Posterior cingulate gyrus (tissue), 11 donors: ENCODE data around the gene SCFD2.

Experiments
- DNase-seq, 10 donors: peaks; one replicate each; pipeline versions ENCODE4 v3.0.0 to v3.0.0-alpha.2; 2020 to 2021; ENCODE audit warnings: mixed read lengths in 3 of 10
- intact Hi-C: fragments of 100-400 bp; cut with DNase I; formaldehyde crosslinking; loops from one replicate; pipeline ENCODE4 v1.15.1; 2023

Gene SCFD2

DNA sequence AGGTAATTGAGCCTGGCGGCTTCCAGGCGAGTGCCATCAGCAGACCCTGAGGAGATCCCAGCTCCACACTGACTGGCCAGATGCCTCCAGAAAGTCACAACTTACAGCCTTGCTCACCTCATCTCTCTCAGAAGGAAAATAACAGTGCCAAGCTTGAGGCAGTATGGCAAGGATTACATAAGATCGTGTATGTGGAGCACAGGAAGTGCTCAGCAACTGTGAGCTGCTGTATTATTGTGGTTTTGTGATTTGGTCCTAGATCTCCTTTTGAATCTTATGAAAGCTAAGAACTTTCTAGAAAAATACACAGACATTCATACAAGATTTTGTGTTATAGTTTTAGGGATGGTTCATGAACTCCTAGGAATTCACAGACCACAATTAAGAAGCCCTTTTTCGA lies 489.8 kb downstream of the SCFD2 start:
- DNase-seq: no peak
- intact Hi-C loops: no loop called here

DNA sequence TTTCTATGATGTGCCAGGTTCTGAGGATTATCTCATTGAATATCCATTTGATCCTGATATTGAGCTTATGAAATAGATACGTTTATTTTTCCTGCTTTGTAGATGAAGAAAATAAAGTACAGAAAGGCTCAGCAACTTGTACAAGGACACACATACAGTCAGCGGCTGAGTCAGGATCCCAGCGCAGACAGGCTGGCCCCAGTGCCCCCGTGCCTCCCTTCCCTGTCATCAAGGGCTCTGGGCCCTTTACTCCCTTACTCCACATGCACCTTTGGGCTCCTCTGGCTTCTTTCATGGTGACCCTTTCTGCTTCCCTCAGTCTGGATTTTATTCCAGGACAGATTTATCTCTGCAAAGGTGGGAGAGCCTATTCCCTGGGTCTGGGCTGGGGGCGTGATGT lies 490.9 kb downstream of the SCFD2 start:
- intact Hi-C loops: no loop called here
- no peak for DNase-seq

DNA sequence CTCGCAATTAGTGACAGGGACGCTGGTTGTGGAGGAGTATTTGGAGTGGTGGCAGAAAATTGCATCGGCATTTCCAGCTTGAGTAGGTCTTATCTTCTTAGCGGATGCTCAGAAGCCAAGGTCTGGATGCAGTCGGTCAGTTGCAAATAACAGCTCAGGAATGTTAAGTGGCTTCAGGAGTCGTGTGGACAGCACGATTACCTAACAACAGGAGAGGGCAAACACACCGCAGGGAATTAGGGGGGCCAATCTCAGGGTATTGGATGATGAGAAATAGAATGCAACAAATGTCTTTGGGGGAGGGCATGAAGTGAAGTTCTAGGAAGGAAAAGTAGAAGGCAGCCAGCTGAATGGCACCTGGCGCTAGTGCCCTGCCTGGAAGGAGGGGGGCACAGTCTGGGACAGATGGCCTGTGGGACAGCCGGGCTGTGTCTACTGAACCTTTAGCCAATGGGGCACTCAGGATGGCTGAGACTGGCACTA lies 492.0 kb downstream of the SCFD2 start:
- no peak for DNase-seq
- intact Hi-C loops: no loop called here

DNA sequence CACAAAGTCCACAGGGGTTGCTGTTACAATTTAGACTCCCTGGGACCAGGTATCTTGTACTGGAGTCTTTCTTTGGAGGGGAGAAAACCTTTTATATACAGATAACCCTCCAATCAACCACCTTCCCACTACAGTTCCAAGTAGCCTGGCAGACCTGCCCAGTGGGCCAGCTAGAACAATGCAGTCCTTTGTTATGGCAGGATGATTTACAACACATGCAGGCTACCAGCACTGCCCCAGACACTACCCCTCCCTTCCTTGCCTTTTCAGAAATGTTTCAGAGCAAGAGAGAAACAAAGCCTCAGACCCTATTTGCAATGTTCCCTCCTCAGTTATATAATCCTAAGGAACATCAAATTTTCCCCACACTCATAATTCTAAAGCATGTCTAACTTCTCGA lies 492.7 kb downstream of the SCFD2 start:
- DNase-seq: peak in 1 of 10 donors; percentile 24
- intact Hi-C loops: no loop called here

DNA sequence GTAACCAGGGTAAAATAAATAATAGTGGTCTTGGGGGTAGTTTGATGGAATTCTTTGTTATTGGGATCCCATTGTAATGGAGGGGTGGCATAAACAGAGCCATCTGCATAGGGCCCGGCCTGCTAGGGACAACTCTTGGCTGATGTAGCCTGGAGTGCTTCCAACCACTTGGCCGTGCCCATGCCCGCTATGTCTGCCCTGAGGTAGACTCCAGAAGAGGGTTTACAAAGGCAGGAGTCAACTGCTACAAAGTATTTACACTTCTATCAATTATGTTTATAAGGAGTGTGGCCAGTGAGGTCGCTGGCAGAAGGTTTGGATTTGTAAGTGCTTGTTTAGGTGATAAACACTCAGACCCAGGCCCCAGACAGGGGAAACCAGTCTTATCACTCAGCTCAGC lies 495.6 kb downstream of the SCFD2 start:
- intact Hi-C loops: no loop called here
- peak in 1 of 10 donors; percentile 29 for DNase-seq

DNA sequence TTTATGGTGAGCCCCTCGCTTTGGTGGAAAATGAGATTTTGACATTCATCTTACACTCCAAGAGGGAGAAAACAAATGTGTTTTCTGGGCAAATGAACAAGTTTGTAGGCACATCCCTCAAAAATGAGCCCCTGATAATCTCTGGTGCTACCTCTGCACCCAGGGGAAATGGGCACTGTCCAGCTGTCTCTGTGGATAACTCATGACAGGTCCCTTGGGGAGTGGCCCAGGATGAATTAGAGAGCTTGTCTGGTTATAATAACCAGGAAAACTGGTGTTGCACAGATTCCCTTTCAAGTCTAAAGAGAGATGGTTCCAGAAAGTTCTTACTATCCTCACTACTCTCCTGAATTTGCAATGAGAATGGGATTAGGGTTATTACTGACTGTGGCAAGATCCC lies 496.2 kb downstream of the SCFD2 start:
- DNase-seq: no peak
- intact Hi-C loops: loop anchor here (10.0 kb wide), 1 partner anchor 95 kb away; no protein-coding TSS in a partner anchor

DNA sequence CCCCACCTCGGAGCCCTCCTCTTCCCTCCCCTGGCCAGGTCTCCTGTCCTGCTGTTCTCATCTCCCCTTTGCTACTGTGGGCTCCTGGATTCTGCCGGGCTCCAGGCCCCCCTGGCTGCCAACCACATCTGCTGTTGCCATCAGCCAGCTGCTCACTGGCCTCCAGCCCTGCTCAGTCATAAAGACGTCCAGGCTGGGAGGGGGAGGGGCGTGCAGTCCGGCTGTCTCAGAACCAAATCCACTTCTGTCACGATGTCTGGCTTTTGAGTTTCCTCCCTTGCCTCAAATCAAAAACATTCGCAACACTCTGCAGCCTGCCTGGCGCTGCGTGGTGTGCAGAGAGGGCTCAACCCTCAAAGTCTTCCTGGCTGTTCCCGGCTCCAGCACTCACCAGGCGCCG lies 496.7 kb downstream of the SCFD2 start:
- DNase-seq: peak; percentile 41 to 96 (median 68)

DNA sequence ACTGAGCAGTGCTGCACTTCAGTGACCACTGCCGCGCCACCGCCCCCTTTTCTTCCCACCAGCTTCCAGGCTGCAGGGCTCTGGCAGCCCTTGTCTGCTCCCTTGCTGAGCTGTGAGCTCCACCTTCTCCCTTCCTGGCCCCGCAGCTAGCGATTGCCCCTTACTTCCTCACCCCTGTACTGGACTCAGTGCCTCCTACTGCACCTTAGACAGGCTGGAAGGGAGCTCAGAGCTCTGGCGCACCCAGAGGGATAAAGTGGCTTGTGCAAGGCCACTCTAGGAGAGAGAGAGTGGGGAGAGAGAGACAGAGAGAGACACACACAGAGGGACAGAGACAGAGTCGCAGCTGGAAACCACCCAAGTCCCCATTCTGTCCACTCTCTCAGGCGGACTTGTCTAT lies 497.7 kb downstream of the SCFD2 start:
- DNase-seq: peak in 2 of 10 donors; percentile 17 to 51
- intact Hi-C loops: loop anchor here (10.0 kb wide), 1 partner anchor 97 kb away; no protein-coding TSS in a partner anchor

More for the DNA sequence above, 496.7 kb downstream of the SCFD2 start:
- intact Hi-C loops: loop anchor here (10.0 kb wide), 1 partner anchor 96 kb away; no protein-coding TSS in a partner anchor

DNA sequence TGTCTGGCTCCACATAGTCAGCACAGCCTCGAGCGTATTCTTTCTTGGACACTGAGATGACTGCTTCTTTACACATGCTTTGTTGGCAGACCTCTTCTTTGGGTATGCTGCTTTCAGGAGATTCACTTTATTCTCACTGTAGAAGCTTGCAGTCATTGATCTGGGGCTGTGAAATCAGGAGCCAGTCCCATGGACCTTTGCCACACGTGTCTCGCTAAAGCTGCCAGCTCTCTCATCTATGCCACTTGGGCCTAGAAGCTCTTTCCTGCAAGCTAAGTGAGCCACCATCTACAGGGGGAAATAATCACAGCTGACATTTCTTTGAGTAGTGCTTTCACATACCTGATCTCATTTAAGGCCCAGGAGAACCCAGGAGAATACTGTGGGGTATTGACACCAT lies 498.7 kb downstream of the SCFD2 start:
- no peak for DNase-seq
- intact Hi-C loops: loop anchor here (10.0 kb wide), 1 partner anchor 98 kb away; no protein-coding TSS in a partner anchor

DNA sequence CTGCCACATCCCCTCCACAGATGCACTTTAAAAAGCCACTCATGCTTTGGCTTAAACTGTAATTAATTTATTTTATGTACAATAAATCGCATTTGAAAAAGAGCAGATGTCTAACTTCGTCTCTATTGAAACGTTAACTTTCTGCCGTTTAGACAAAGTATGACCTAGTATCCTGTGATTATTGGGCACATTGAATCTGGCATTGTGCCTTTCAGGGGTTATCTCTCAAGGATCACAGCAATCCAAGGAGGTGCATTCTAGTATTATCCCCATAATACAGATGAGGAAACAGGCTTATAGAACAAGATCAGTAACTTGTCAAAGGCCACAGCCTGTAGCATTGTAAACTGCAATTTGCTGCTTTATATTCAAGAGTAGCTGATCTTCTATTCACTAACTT lies 499.1 kb downstream of the SCFD2 start:
- intact Hi-C loops: loop anchor here (10.0 kb wide), 1 partner anchor 98 kb away; no protein-coding TSS in a partner anchor

DNA sequence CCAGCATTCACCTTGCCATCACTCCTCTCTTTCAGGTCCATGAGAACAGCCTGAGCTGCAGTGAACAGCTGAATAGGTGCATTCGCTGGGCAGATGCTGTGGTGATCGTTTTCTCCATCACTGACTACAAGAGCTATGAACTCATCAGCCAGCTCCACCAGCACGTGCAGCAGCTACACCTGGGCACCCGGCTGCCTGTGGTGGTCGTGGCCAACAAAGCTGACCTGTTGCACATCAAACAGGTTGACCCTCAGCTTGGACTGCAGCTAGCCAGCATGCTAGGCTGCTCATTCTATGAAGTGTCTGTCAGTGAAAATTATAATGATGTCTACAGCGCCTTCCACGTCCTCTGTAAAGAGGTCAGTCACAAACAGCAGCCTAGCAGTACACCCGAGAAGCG lies 500.6 kb downstream of the SCFD2 start:
- no peak for DNase-seq
- intact Hi-C loops: loop anchor here (10.0 kb wide), 1 partner anchor 100 kb away; no protein-coding TSS in a partner anchor

More for the DNA sequence above, 499.1 kb downstream of the SCFD2 start:
- DNase-seq: no peak

DNA sequence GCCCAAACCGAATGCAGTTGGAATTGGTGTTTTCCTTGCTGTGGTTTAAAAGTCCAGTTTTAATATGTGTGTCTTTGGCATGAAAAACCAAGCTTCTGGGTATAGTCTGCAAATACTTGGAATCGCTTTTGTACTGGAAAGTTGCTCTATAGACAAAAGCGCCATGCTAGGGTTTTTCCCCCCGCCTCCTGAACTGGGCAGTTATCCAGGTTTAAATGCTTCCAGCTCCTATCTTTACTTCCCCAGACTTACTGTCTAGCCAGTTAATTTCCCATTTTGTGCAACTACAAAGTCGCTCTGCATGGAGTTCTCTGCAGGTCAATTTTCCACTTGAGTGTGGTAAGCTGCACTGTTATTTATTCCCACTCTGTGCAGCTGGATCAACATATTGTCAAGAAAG lies 501.1 kb downstream of the SCFD2 start:
- no peak for DNase-seq
- intact Hi-C loops: loop anchor here (10.0 kb wide), 1 partner anchor 100 kb away; no protein-coding TSS in a partner anchor

DNA sequence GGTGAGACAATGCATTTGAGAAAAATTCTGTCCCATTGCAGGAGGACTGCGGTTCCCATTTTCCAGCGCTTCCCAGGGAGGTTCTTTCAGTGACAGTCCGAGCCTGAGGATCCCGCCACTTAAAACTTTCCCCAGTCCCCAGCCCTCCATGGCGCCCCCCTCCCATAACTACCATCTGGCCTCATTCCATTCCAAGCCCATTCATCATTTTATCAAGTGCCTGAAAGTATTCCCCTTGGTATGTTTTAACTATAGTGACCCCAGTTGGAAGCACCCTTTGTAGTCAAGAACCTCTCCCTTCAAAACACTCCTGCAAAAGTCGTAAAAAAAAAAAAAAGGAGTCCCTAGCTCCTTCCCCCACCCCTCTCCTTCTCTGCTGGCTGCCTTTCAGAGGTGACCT lies 502.5 kb downstream of the SCFD2 start:
- DNase-seq: no peak
- intact Hi-C loops: loop anchor here (10.0 kb wide), 1 partner anchor 101 kb away; no protein-coding TSS in a partner anchor

DNA sequence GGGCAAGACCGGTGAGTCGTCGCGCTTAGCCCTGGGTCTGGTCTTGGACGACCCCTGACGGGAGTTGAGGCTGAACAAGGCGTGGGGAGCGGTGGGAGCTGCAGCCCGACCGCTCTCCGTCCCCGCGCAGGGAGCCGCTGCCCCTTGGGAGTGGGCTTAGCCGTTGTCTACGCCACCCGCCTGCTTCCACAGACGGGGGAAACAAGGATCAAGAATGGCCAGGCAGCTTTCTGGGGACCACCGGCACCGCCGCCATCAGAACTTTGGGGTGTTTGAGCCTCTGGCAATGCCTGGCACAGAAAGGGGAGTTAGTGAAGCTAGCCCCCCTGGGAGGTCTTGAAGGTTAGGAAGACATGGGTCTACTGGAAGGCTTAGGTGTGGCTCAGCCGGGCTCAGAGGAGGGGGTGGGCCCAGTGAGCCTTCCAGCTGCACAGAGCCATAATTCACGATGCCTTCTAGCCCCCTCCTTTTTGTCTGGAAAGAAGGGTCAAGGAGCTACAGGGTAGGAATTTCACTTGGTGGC lies 503.2 kb downstream of the SCFD2 start:
- intact Hi-C loops: loop anchor here (10.0 kb wide), 1 partner anchor 102 kb away; no protein-coding TSS in a partner anchor
- no peak for DNase-seq

DNA sequence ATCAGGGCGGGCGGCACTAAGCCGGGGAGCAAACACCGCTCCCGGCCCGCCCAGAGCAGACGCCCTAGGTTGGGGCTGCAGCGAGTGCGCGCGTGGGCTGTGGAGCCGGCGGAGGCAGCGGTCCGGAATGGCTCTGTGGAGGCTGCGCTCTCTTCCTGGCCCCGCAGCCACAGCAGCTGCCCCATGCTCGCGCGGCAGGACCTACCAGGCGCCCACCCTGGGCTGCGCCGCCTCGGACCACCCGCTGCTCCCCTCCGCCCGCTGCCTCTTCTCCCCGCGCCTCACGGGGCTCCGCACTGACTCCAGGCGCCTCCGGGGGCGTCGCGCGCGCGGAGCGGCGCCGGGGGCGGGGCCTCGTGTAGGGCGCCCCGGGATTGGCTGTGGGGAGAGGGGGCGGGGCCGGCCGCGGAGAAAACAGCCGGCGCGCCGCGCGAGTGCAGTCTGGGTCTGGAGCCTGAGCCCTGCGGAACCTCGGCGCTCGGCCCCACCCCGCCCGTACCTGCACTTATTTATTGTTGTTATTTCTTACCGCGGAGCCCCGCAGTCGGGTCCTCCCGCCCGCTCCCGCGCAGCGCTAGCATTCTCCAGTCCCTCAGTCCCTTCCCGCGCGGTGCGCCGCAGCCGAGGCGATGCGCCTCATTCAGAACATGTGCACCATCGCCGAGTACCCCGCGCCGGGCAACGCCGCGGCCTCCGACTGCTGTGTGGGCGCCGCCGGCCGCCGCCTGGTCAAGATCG lies 503.8 kb downstream of the SCFD2 start, which contains the start of gene RASL11B:
Gene RASL11B (plus strand): TSS at position 439 of the 738 bp plus-strand sequence. CDS start 191 bp downstream, at position 630.
- intact Hi-C loops: loop anchor here (2.0 to 10.0 kb wide), 2 partner anchors 103 to 141 kb away; no protein-coding TSS in a partner anchor
- DNase-seq: peak; percentile 77 to 98 (median 86)

DNA sequence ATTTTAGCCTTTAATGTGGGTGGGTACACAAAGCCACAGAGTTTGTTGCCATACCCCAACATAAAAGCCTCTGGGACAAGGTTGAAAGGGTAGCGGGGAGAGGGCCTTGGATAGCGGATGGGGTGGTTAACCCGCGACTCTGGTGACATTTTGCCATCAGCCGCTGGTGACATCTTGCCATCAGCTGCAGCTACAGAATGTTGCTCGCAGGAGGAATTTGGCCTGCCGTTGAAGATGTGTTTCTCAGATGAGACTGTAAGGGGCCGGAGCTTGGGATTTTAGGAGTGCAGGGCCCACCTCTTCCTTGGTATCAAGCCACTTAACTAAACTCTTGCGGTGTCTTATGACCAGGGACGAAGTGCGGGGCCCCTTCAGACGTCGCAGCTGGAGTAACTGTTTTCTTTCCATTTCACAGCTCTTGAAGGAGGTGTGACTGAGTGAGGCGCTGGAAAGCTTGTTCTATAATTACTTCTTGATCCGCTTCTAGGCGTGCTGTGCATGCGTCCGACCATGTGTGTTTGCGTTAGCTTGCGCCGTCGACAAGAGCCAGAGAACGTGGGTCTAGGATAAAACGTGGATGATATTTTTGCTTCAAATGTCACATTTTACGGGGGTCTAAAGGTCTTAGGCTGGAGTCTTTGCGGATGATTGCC lies 504.6 kb downstream of the SCFD2 start:
- intact Hi-C loops: loop anchor here (2.0 to 10.0 kb wide), 2 partner anchors 104 to 140 kb away; no protein-coding TSS in a partner anchor
- peak in 4 of 10 donors; percentile 26 to 90 (median 34) for DNase-seq

DNA sequence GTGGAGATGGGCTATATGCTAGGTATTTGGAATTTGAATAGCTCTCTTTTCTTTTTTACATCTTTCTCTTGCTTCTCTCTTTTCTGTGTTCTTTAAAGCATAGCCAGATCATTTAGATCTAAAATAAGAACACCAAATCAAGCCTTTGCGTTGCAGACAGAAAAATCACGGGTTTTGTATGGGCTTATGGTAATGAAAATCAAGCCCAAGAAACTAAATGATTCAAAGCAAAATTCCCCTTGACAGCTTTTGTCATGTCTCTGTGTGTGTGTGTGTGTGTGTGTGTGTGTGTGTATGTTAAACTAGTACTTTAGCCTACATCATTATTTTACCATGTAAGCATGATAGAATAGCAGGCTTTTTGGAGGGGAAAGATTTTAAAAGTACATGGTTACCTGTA lies 505.5 kb downstream of the SCFD2 start:
- intact Hi-C loops: loop anchor here (2.0 to 10.0 kb wide), 2 partner anchors 104 to 140 kb away; no protein-coding TSS in a partner anchor
- DNase-seq: no peak

DNA sequence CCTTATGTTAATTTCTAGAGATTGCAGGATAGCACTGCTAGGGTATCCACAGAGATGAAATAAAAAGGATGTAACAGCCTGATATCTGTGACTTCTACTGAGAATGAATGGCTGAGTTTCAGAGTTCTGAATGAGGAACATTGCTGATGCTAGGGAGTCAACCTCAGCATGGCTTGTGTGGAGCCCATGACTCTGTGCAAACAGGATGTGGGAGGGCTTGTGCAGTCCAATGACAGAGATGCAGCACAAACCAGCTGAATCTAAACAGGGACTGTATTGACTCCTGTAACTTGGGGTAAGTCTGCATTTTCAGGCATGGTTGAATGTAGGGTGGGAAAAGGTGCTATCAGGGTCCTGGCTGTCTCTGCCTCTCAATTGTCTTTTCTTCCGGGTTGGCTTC lies 509.1 kb downstream of the SCFD2 start:
- no peak for DNase-seq
- intact Hi-C loops: no loop called here

DNA sequence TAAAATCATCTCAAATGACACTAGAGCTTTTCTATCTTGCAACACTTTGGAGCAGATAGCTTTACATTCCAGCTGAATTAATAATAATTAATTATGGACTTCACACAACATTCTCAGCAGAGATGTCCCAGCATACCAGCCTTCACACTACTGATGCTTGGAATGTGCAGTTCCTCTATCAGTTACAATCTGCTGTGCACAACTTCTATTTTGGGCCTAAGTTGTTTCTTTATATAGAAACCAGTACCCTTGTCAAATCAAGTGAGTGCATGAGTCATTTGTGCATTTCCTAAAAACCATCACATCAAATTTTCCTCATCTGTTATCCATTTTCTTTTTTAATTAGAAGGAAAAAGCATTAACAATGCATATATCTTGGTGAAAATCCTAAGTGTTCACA lies 512.5 kb downstream of the SCFD2 start:
- DNase-seq: no peak
- intact Hi-C loops: no loop called here

DNA sequence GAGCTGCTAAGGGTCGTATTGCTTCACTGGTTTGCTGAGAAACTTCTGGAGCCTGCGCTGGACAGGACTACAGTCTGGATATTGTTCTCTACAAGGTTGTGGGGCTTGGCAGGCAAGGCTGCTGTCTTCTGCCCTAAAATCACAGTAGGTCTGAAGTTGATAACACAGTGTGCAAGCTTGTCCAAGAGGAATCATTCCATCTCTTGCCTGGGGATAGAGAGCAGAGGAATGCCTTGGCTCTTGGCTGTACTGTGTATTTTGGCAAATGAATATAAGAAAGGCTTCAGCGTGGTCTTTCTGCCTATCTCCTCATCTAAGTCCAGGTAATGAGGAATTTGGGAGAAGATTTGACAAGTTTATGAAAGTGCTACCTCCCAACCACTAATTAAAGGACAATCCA lies 513.1 kb downstream of the SCFD2 start:
- intact Hi-C loops: no loop called here
- no peak for DNase-seq

DNA sequence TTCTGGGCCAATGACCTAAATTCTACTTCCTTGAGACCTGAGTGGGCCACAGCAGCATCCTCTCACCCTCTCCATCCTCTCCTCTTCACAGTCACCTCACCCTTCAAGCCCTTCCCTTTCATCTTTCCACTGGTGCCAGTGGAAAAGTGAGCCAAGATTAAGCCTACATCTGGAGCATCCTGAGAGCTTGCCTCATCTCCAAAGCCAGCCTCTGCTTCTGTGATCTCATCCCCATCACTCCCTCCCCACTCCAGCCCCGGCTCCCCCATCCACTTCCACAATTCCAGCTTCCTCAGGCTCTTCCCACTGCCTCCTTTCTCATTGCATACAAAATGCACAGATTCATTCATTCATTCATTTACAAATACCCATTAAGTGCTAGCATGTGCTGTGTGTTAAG lies 513.8 kb downstream of the SCFD2 start:
- DNase-seq: no peak
- intact Hi-C loops: no loop called here
